Glomerular endothelial cell (primary cell): ENCODE measurements around the gene BLCAP. TPM values are rescaled to one million over a fixed set of nuclear protein-coding genes. Genes with fewer than 3 reads are reported as not detected.
A peak's percentile ranks its signal among the peaks of the same experiment; 100 is the strongest.
"Not testable (repeated sequence)": the region's sequence is repeated elsewhere in the genome, so short reads cannot be mapped to it uniquely, and the experiment has no call there.

ENCODE experiments used
- DNase-seq: peaks from one replicate; pipeline ENCODE4 v3.0.0-alpha.2; 2011; ENCODE audit warnings: low read depth, low spot score; ENCODE audit errors: extremely low read depth
- total RNA-seq: library from RNA; depleted of rRNA; stranded (reverse); fragments of >200 nt; gene quantifications from 2 replicates; pipeline ENCODE4 v1.2.3, GENCODE V29; 2015

The BLCAP gene, protein sequence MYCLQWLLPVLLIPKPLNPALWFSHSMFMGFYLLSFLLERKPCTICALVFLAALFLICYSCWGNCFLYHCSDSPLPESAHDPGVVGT
- 51.3 and 76.0 TPM in 2 replicates for total RNA-seq

DNA sequence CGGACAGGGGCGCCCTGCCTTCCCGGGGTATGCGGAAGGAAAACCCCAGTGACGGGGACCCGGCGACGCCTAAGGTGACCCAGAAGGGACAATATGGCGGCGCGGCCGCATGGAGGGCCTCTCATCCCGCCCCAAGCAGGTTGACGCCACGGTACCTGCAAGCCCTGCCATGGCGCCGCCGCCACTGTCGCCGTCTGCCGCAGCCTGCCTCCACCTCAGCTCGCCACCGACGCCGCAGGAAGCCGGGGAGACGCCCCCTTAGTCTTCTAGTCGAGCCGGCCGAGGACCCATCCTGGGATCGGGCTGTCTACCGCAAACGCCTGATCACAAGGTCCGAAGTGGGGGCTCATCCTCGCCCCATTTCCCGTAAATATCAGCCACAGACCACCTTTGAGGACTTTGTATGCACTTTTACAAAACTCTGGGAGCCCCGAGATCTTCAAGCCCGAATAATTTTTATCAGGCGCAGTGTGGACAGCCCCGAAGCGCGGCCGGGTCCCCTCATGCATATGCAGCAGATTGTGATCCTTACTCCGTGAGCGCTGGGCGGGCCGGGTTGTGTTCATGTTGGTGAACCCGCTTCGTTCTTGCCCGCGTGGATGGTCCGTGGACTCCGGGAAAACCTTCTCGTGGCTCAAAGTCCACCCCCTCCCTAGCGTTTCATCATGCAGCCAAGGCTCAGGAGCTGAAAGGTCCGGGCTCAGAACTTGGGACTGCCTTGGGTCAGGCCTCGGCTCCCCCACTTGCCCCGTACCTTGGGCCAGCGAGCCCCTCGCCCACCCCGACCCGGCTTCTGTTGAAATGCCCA lies at the start of gene BLCAP:
Gene BLCAP, minus strand, starts transcription at position 239 of the 808 bp plus-strand sequence. CDS start 8,702 bp downstream, outside the sequence.
- peak; percentile 64 for DNase-seq

GRCh38 chr20:37577436-37577835 lies 49.8 kb upstream of the BLCAP start:
- DNase-seq: not testable (repeated sequence)

GRCh38 chr20:37576911-37577310 lies 49.2 kb upstream of the BLCAP start:
- no peak for DNase-seq

DNA sequence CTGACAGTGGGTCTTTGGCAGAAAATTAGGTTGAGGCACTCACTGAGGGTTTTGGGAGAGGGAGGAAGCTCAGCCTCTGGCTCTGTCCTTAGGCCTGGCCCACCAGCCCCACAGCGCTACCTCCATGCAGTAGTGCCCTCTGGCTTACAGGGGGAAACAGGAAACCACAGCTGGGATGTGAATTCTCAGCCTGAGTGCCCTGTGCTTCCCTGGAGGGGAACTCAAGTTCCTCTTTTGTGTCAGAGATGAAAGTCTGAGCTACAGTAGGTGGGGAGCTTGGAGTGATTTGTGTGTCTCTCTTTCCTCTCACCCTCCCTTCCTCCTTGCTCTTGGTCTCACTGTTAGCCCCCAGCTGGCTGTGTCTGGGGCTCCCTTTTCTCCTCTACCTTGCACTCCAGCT lies 48.2 kb upstream of the BLCAP start:
- DNase-seq: no peak

- no peak for DNase-seq
Measured at GRCh38 chr20:37574199-37574890, 46.7 kb upstream of the BLCAP start.

DNA sequence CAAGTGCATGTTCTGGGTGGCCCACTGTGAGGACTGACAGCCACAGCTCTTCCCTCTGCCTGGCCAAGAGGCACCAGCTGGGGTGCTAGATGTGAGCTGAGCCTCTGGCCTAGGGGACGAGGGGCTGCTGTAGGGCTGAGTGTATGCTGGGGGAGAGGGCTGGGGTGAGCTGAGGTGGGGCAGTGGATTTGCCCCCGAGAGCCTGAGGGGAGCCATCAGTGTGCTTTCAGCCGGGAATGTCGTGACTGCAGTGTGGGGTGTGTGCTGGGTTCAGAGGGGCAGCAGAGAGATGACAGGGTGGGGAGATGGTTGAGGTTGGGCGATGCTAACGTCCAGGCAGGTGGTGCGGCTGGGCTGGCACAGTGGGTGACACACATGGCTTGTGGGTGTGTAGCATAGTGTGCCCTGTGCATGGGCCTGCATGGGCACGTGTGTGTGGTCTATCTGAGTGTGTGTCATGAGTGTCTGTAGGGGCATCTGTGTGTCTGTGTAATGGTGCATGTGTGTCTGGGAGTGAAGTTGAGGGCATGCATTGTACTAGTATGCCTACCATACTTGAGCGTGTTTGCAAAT lies 46.0 kb upstream of the BLCAP start:
- DNase-seq: no peak

DNA sequence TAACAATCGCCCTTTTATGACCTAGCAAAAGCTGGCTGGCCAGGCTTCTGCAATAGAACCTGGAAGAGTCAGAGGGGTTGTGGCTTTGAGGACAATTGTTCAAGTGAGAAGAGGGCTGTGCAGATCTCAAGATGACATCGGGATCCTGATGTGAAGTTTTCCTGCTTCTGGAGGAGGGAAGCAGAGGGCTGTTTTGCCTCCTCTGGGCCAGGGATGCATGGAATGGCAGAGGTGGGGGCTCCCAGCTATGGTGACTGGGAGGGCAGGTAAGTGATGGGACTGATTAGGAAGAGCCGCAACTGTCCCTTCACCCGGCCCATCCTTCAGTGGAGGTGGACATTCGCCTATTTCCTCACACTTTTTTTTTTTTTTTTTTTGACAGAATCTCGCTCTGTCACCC lies 43.4 kb upstream of the BLCAP start:
- DNase-seq: no peak

GRCh38 chr20:37570419-37570818 lies 42.7 kb upstream of the BLCAP start:
- no peak for DNase-seq

DNA sequence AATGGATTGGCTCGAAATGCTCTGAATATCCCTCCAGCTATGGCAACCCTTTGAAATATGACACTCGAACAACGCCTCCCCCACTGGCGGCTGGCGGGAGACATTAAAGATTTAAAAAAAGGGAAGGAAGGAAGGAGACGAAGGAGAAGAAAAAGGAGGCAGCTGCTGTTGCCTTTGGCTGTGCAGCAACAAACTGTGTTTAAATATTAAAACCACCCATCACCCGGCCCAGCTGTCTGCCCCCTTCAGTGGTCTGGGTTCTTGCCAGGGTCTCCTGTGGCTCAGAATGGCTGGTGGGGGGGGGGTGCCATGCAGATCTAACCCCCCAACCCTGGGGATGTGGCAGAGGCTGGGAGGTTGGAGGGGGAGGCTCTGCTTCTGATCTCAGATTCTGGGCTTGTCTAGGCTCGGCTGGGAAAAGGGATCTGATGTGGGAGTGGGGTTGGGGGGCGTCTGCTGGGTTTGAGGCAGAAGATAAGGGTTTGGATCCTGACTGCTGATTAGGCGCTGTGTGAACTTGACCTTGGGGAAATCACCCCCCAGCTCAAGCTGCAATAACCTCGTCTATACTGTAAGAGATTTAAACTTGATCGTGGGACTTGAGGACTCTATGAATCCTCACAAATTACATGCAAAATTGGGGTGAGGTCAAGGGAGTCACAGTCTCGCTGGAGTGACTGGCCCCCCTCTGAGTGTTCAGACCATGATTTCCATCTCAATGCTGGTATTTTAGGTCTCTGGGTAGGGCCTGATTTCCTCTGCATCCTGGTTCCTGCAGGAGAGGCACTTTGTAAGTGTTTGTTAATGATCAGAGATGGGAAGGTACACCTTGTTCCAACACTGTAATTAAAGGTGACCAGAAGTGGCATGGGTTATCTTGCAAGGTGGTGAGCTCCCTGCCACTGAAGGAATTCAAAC lies 40.3 kb upstream of the BLCAP start:
- DNase-seq: no peak

GRCh38 chr20:37567331-37567665 lies 39.6 kb upstream of the BLCAP start:
- DNase-seq: no peak

DNA sequence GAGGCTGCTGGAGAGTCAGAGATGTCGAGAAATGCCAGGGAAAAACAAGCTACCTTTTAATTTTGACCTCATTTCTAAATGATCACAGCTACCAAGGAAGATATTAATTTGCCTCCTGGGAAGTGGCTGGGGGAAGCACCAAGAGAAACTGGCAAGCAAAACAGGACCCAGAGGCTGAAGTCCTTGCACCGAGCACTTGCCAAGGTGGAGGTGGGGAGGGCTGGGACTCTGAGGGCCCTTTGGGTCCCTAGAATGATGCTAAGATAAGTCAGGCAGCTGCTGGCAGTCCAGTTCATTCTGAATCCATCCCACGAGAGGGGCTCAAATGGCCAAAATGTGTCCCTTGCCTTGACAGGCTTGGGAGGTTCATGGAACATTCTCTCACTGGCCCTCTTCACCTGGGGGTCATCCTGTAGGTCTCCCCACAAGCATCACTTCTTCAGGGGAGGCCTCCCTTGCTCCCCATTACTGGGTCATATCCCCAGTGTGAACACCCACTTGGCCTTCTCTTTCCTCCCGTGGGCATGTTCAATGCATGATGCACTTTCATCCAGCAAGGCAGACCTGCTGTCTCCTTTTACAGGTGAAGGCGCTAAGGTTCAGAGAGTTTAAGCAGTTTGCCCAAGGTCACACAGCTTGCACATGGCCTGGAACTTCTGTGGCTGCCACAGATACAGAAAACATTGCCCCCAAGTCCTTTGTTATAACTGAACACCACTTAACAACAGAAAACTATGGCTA lies 39.1 kb upstream of the BLCAP start:
- DNase-seq: no peak

DNA sequence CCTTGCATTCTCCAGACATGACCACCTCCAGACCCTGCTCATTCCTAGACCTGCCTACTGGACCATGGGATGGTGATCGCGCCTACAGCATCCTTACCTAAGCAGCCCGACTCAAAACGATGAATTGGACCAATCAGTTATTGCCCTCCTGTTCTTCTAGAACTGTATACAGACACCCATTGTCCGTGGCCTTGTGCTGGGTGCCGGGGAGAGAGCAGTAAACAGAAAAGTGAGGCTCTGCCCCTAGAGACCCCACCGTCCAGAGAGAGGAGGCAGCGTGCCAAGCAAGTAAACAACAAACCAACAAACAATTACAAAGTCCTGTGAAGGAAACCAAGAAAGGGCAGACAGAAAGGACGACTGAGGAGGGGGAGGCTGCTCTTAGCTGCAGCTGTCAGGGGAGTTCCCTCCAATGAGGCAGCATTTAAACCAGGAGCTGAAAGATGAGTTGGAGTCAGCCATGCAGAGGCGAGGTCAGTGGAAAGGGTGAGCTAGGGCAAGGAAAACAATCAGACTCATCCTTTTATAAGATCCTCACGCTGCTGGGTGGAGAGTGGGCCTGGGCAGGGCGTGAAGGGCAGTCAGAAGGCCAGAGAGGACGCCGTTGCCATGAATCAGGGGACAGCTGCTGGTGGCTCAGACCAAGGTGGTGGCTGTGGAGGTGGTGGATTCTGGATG lies 37.6 kb upstream of the BLCAP start:
- DNase-seq: no peak

- no peak for DNase-seq
Measured at GRCh38 chr20:37564388-37565133, 36.9 kb upstream of the BLCAP start.

DNA sequence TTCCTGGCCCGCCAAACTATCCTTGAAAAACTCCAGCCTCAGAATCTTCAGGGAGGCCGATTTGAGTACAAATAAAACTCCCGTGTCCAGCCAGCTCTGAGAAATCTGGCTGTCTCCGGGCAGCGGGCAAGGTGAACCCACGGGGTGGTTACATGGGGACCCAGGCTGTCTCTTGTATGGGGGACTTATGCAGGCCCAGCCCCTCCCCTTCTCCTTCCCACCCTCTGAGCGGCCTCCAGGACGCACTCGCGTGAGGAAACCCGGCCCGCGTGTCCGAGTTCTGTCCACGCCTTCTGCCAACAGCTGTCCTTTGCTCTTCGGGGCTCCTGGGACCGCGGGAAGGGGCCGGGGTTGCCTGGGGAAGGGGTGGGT lies 36.3 kb upstream of the BLCAP start:
- no peak for DNase-seq

- DNase-seq: no peak
Measured at GRCh38 chr20:37562695-37563480, 35.2 kb upstream of the BLCAP start.

DNA sequence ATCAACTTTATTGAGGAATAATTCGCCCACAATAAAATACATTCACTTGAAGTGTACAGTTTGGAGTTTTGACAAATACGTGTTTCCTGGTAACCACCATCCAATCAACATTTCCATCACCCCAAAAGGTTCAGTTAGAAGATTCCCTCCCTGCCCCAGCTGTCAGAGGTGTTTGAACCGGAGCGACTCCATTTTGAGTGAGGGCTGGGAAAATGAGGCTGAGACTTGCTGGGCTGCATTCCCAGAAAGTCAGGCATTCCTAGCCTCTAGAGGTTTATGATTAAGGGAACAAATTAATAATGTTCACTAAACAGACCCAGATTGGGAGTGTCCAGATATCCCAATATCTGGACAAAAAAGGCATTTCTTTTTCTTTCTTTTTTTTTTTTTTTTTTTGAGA lies 33.0 kb upstream of the BLCAP start:
- no peak for DNase-seq

- no peak for DNase-seq
Measured at GRCh38 chr20:37559312-37560027, 31.8 kb upstream of the BLCAP start.
